ENCODE results near the gene OMP.

OMP gene

GRCh38 chr11:77069969-77070582, 32.6 kb upstream of the OMP start:
- DNase-seq, result no peak

- DNase-seq, result no peak
Observed at GRCh38 chr11:77071077-77071476, 31.6 kb upstream of the OMP start.

- DNase-seq, result no peak
Observed at GRCh38 chr11:77071671-77072605, 30.7 kb upstream of the OMP start.

DNA sequence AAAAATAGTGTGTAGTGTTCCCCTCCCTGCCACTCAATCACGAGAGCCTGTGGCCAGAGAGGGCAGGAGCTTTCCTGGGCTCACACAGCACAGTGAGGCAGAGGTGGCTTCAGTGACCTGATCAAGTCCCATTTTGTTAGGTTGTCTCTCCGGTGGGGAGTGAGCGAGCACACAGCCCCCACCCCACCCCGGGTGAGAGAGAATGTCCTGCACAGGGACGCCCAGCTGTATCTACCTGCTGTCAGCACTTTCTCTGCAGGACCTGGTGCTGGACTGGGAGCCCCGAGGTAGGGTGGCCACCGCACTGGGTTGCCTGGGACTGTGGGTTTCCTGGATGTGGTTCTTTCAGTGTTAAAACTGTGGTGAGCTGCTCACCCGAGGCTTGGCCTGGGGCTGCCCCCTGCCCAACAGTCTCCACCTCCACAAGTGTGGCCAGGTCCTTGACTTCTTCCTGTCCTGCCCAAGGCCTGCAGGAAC, 29.8 kb upstream of the OMP start:
- DNase-seq, result no peak

DNA sequence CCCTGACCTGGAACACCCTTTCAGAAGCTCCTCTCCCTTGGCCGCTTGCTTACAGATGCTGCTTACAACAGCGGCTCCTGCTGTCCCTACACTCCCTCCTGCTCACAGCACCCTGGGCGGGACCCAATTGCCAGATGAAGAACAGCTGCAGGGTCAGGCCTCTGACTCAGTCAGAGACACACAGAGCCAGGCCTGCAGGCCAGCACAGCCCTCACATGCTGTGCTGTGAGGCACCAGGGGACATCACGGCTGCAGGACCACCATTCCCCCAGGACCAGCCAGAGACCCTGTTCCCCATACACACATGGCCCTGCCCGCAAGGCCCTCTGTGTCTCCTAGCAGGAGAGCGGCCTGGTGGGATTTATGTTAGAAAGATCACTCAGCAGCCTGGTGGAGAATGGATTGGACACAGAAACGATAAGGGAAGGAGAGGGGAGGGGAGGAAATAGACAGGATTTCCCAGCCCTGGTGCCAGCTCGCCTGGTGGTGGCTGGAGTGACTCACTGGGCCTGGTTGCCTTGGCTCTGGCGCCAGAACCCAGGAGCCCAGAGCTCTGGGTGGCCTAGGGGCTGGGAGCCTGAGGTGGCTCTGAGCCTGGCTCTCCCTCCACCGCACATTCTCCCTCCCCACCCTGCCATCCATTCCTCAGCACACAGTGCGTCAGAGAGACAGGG, 29.2 kb upstream of the OMP start:
- no peak for DNase-seq

- no peak for DNase-seq
Observed at GRCh38 chr11:77074205-77074604, 28.4 kb upstream of the OMP start.

- DNase-seq, result no peak
Observed at GRCh38 chr11:77074626-77075221, 27.9 kb upstream of the OMP start.

- no peak for DNase-seq
Observed at GRCh38 chr11:77075425-77075905, 27.2 kb upstream of the OMP start.

- DNase-seq, result no peak
Observed at GRCh38 chr11:77079666-77080065, 23.0 kb upstream of the OMP start.

GRCh38 chr11:77080643-77081210, 21.9 kb upstream of the OMP start:
- DNase-seq, result no peak

- no peak for DNase-seq
Observed at GRCh38 chr11:77081381-77081851, 21.2 kb upstream of the OMP start.

GRCh38 chr11:77081976-77082836, 20.4 kb upstream of the OMP start:
- no peak for DNase-seq

GRCh38 chr11:77082838-77083565, 19.6 kb upstream of the OMP start:
- DNase-seq, result no peak

DNA sequence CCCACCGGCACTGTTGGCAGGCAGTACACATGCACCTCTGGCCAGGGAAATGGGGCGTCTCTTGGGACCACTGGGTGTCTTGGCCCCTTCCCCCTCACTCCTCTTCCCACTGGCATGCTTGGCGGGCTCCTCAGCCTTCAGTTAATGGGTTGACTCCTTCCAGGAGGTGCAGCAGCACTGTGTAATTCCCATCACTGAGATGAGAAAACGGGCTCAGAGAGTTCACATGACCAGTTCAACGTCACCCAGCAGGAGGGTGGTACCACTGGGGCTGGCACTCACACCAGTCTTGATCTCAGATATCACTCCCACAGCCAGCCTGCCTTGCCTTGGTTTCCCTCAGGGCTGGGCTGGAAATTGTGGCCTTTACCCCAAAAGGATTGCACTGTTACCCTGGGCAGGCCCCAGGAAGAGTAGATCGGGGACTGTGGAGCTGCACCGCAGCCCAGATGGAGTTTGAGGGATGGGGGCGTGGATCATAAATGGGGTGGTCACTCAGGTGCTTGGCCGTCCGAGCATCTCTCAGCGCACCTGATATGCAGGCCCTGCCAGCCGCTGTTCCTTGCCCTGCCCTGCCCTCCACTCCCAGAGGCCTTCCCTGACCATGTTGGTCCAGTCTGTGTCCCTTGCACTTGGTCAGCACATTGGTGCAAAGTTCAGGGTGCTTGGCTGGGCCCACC, 18.9 kb upstream of the OMP start:
- no peak for DNase-seq

DNA sequence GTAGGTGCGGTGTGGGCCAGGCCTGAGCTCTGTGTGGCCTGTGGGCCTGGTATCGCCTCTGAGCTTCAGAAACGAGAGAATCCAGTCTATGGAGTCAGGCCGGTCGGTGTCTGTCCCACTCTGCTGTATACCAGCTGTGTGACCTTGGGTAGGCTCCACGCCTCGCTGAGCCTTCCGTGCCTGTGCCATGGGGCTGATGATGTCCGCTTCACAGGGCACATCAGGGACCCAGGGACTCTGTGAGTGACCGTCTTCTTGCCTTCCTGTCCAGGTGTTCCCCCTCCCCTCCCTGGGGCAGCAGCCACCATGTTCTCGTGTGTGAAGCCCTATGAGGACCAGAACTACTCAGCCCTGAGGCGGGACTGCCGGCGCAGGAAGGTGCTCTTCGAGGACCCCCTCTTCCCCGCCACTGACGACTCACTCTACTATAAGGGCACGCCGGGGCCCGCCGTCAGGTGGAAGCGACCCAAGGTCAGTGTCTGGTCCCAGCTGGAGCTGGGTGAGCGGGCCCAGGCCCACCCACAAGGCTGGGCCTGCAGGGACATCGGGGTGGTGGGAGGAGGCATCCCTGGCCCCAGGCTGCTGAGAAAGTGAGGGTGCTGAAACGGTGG, 18.0 kb upstream of the OMP start:
- DNase-seq, result no peak

- DNase-seq, result no peak
Observed at GRCh38 chr11:77085652-77086051, 17.0 kb upstream of the OMP start.

DNA sequence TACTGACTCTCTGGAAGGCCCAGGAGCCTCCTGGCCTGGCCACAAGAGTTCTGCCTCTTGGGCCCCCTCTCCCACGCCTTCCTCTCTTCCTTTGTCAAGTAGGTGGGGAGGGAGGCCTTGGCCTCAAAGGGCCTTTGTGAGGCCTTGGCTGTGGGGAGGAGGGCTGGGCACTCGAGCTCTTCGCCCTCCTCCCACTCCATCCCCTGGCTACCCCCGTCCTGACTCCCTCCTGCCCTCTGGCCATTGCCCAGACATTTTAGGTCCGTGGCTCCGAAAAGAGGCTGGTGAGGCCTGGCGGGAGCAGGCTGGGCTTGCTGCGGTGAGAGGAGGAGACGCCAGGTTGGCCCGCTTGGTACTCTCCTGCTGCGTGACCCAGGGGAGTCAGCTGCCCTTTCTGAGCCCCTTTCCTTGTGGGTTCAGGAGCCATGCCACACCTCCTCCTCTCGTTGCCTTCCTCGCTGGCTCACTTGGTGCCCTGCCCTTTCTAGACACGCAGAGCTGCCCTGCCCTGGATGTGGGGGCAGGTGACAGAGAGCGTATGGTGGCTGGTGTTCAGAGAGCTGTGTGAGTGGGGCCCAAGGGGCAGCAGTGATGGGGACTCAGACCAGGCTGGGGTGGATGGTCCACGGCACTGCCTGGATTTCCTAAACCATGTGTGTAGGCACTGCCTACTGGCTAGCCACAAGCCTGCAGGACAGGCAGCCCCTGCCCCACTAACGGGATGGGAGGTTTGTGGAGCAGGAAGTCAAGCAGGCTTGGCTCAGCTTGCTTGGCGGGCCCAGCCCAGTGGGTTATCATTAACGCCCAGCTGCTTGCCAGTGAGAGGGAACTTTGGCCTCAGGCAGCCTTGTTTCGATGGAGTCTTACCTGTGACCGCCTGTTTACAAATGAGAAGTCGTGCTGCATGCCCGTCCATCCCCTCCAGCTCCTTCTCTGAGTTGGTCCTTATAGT, 15.8 kb upstream of the OMP start:
- no peak for DNase-seq

DNA sequence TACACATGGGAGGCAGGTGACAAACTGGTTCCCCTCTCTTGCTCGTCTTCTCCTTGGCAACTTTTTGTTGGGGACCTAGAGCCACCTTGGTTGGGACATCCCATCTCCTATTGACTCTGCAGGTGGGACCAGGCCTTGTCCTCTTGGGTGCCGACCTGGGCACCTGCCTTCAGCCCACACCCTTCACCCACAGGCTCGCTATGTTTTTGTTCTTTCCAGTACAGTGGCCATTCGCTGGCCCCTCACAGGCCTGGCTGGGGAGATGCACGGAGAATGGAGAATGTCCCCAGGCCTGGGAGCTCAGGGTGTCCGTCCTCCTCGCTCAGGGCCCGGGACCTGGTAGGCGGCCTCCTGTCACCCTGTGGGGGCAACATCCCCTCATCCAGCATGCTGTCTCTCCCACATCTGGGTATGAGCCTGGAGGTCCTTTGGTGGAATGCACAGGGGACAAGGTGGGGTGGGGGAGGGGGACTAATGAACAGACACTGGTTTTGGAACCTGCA, 14.9 kb upstream of the OMP start:
- no peak for DNase-seq

All from NCI-H2081 (cell line).